SJSA1 (cell line): ENCODE data around the gene RAB40C. TPM values are rescaled to one million over a fixed set of nuclear protein-coding genes. Genes with fewer than 3 reads are reported as not detected.
"Not testable (repeated sequence)": the region's sequence is repeated elsewhere in the genome, so short reads cannot be mapped to it uniquely, and the experiment has no call there.

Experiments used
- DNase-seq, 2 experiments: peaks; one replicate each; pipeline ENCODE4 v3.0.0-alpha.2; 2015 to 2020; ENCODE audit warnings: low spot score in 2 of 2, low read depth in 1 of 2
- H3K27ac ChIP-seq: fragments of 250-450 bp; sonication (Bioruptor Pico); 2 replicates; pipeline ENCODE4 v1.5.1; 2020; ENCODE audit warnings: mild to moderate bottlenecking, moderate library complexity
- H3K27me3 ChIP-seq: fragments of 250-450 bp; sonication (Bioruptor Pico); replicated peaks from 2 replicates; pipeline ENCODE4 v1.5.1; 2020; ENCODE audit warnings: mild to moderate bottlenecking, moderate library complexity
- H3K36me3 ChIP-seq: fragments of 250-450 bp; sonication (Bioruptor Pico); 2 replicates; pipeline ENCODE4 v1.5.1; 2020; ENCODE audit warnings: mild to moderate bottlenecking
- H3K4me1 ChIP-seq: fragments of 250-450 bp; sonication (Bioruptor Pico); replicated peaks from 2 replicates; pipeline ENCODE4 v1.6.1; 2021; ENCODE audit warnings: mild to moderate bottlenecking
- H3K4me3 ChIP-seq: fragments of 250-450 bp; sonication (Bioruptor Pico); 2 replicates; pipeline ENCODE4 v1.5.1; 2020; ENCODE audit warnings: mild to moderate bottlenecking
- H3K9me3 ChIP-seq: fragments of 250-450 bp; sonication (Bioruptor Pico); replicated peaks from 2 replicates; pipeline ENCODE4 v1.5.1; 2020; ENCODE audit warnings: mild to moderate bottlenecking
- total RNA-seq: library from RNA; depleted of rRNA; stranded (reverse); fragments of >200 nt; shearing (Covaris generic); gene quantifications from 2 replicates; pipeline ENCODE4 v1.2.3, GENCODE V29; 2014

RAB40C gene
- total RNA-seq, 1 experiment from 2014 or later, result 17.8 TPM

GRCh38 chr16:595942-596735, 6.3 kb downstream of the RAB40C start:
- Histone ChIP-seq H3K4me1 (peaks cover 2% of the 10 kb centered on the region), H3K36me3 (peaks cover 5% of the 10 kb centered on the region; the same call in 1 of the 2 replicates)

GRCh38 chr16:596736-597060, 6.8 kb downstream of the RAB40C start:
- no peaks in the 10 kb centered on the region for H3K27me3 ChIP-seq
- no peaks in the 10 kb centered on the region for H3K9me3 ChIP-seq
- no peak for DNase-seq
- no peak overlapping the region for H3K27ac ChIP-seq
- no peak overlapping the region for H3K4me3 ChIP-seq
- H3K36me3 ChIP-seq, result peaks cover 5% of the 10 kb centered on the region; the same call in 1 of the 2 replicates
- H3K4me1 ChIP-seq, result no peaks in the 10 kb centered on the region

More at GRCh38 chr16:595942-596735, 6.3 kb downstream of the RAB40C start:
- H3K4me3 ChIP-seq, result no peak overlapping the region
- no peaks in the 10 kb centered on the region for H3K27me3 ChIP-seq
- H3K9me3 ChIP-seq, result no peaks in the 10 kb centered on the region
- DNase-seq, result no peak
- no peak overlapping the region for H3K27ac ChIP-seq

DNA sequence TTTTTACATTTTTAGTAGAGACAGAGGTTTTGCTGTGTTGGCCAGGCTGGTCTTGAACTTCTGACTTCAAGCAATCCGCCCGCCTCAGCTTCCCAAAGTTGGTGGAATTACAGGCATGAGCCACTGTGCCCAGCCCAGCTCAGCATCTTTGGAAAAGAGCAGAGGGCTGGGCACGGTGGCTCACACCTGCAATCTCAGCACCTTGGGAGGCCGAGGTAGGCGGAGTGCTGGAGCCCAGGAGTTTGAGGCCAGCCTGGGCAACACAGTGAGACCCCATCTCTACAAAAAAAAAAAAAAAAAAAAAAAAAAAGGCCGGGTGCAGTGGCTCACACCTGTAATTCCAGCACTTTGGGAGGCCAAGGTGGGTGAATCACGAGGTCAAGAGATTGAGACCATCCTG, 7.8 kb downstream of the RAB40C start:
- not testable (repeated sequence) for H3K36me3 ChIP-seq, H3K4me3 ChIP-seq, H3K4me1 ChIP-seq, H3K9me3 ChIP-seq, H3K27me3 ChIP-seq, H3K27ac ChIP-seq, DNase-seq

DNA sequence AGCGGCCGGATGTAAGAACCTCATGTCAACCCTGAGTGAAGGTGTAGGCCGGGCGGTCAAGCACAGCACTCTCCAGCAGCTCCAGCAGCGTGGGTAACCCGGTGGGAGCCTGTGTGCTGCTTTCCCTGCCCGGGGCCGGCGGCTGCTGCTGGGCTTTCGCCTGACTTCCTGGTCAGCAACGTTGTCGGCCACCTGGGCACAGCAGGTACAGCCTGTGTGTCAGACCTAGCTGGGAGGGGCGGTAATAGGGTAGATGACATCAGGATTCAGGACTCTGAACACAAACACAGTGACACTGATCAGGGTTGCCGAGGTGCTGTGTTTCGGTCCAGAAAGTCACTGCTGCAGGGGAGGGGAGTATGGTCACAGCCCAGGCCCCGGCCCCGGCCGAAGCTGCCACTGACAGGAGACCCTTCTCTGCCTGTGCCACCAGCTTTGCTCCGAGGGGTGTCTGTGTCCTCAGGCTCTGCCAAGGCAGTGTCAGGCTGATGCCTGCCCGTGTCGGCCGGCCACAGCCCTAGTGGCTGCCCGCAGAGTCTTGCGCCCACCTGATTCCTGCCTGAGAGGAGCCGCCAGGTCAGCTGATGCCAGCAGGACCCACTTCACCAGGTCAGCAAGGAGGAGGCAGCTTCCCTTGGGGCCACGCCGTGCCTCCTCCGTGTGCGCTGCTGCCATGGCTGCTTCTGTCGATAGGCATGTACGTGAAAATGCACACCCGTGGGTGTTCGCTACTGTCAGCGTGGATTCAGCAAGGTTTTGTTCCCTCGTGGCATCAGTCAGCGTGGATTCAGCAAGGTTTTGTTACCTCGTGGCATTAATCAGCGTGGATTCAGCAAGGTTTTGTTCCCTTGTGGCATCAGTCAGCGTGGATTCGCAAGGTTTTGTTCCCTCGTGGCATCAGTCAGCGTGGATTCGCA, 9.2 kb downstream of the RAB40C start:
- Histone ChIP-seq H3K27ac (no peak overlapping the region), H3K4me1 (no peaks in the 10 kb centered on the region), H3K4me3 (no peak overlapping the region), H3K9me3 (no peaks in the 10 kb centered on the region), H3K36me3 (peaks cover 5% of the 10 kb centered on the region; the same call in 1 of the 2 replicates), H3K27me3 (no peaks in the 10 kb centered on the region)
- DNase-seq, result no peak

DNA sequence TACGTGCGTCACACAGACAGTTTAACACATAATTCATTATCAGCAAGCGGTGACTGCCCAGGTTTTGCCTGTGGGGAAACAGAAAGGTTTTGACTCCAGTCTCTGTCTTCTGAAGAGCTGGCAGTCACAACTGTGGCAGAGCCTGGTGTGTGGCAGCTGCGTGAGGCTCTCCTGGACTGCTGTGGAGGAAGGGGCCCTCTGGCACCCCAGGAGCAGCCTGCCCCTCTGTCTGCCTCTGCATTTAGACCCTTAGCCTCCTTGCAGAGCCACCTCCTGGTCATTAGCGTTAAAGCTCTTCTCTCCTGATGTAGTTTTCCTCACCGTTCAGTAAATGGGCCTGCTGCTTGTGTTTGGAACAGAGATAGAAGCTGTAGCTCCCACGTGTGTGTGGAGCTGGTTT, 10.9 kb downstream of the RAB40C start:
- H3K27ac ChIP-seq, result no peak overlapping the region
- H3K4me1 ChIP-seq, result no peaks in the 10 kb centered on the region
- H3K36me3 ChIP-seq, result peaks cover 5% of the 10 kb centered on the region; the same call in 1 of the 2 replicates
- no peaks in the 10 kb centered on the region for H3K9me3 ChIP-seq
- H3K27me3 ChIP-seq, result no peaks in the 10 kb centered on the region
- no peak for DNase-seq
- no peak overlapping the region for H3K4me3 ChIP-seq

- Histone ChIP-seq H3K27ac (no peak overlapping the region), H3K4me1 (no peaks in the 10 kb centered on the region), H3K36me3 (peaks cover 2% of the 10 kb centered on the region; the same call in 1 of the 2 replicates), H3K4me3 (no peak overlapping the region), H3K9me3 (no peaks in the 10 kb centered on the region), H3K27me3 (no peaks in the 10 kb centered on the region)
- DNase-seq, result no peak
Observed at GRCh38 chr16:603933-604332, 14.1 kb downstream of the RAB40C start.

DNA sequence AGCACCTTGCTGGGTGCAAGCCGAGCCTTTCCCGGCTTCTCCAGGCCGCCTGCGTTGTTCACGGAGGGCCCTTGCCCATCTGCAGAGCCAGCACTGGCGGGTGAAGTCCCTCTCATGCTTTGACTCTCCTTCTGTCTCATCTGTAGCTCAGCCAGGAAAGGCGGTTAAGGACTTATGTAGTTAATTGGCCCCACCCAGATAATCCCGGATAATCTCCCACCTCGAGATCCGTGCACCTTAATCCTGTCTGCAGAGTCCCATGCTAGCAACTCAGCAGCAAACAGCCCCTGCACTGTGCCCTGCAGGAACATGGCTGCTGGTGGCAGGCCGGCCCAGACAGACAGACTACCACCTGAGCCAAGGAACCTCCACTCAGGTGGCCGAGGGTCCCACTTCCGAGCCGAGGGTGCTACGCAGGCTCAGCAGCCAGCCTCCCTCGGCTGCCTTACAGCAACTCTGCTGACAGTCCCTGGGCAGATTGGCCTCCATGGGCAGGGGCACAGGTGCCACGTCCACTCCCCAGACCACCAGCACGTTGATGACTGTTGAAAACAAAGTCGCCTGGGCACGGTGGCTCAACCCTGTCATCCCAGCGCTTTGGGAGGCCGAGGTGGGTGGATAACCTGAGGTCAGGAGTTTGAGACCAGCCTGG, 16.9 kb downstream of the RAB40C start:
- Histone ChIP-seq H3K36me3 (no peaks in the 10 kb centered on the region), H3K9me3 (no peaks in the 10 kb centered on the region), H3K4me3 (no peak overlapping the region), H3K27me3 (no peaks in the 10 kb centered on the region), H3K4me1 (no peaks in the 10 kb centered on the region), H3K27ac (no peak overlapping the region)
- DNase-seq, result no peak

GRCh38 chr16:608019-608418, 18.2 kb downstream of the RAB40C start:
- Histone ChIP-seq H3K4me3 (no peak overlapping the region), H3K36me3 (no peaks in the 10 kb centered on the region), H3K27ac (no peak overlapping the region), H3K27me3 (no peaks in the 10 kb centered on the region), H3K9me3 (no peaks in the 10 kb centered on the region), H3K4me1 (no peaks in the 10 kb centered on the region)
- no peak for DNase-seq

GRCh38 chr16:609316-609715, 19.4 kb downstream of the RAB40C start:
- no peaks in the 10 kb centered on the region for H3K9me3 ChIP-seq
- no peaks in the 10 kb centered on the region for H3K27me3 ChIP-seq
- no peak overlapping the region for H3K27ac ChIP-seq
- H3K4me1 ChIP-seq, result no peaks in the 10 kb centered on the region
- H3K36me3 ChIP-seq, result no peaks in the 10 kb centered on the region
- no peak overlapping the region for H3K4me3 ChIP-seq
- DNase-seq, result no peak

DNA sequence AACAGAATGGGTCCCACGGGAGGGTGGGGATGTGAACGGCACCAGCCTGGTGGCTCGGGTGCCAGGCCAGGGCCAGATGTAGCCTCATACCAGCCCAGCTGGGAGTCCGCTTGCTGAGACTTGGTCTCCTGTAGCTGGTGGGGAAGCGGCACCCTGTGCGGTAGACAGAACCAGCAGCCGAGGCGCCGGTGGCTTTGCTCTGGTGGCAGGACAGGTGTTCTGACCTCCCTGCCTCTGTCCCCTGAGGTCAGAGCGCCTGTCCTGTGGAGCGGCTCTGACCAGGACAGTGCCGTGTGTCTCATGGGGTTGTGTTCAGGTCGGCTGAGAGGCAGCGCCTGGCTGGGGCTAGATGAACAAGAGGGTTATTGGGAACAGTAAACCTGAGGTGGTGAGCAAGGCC, 20.1 kb downstream of the RAB40C start:
- DNase-seq, result no peak
- Histone ChIP-seq H3K27ac (no peak overlapping the region), H3K4me3 (no peak overlapping the region)

DNA sequence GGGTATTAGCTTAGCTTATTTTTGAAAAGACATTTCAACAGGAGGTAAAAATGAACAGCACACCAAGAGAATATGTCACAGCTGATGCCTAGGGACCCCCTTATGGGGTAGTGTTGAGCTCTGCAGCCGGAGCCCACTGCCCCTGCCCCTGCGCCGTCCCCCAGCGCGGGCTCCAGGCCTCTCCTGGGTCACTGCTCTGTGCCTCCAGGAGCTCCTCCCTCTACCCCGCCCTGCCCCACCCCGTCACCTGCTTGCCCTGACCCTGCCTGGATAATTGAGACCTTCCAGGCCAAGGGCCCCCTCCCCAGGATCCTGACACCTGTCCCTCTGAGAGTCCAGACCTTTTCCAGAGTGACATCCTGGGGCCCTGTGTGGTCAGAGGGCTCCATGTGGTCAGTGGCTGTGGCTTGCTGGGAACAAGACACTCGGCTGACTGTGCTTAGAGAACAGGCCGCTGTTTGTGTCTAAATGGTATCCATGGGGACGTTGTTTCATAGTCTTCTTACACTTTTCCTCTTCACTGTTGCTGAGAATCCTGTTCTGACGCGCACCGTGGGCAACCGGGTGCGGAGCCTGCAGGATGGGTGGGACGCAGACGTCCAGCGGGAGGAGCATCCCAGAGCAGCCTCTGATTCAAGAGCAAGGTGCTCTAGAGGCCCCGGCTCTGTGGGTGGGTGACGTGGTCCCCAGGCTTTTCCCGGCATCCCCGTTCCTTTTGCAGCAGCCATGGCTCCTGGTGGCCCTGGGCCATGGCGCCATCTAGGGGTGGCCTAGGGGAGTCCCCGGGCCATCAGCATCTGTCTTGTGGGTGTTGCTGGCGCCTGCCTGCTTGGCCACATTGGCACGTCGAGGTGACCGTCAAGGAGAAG, 20.9 kb downstream of the RAB40C start:
- no peak for DNase-seq
- Histone ChIP-seq H3K4me1 (no peaks in the 10 kb centered on the region), H3K36me3 (no peaks in the 10 kb centered on the region), H3K27ac (no peak overlapping the region), H3K27me3 (no peaks in the 10 kb centered on the region), H3K4me3 (no peak overlapping the region), H3K9me3 (no peaks in the 10 kb centered on the region)

More for the DNA sequence above, 20.1 kb downstream of the RAB40C start:
- no peaks in the 10 kb centered on the region for H3K4me1 ChIP-seq
- no peaks in the 10 kb centered on the region for H3K9me3 ChIP-seq
- H3K27me3 ChIP-seq, result no peaks in the 10 kb centered on the region
- no peaks in the 10 kb centered on the region for H3K36me3 ChIP-seq

DNA sequence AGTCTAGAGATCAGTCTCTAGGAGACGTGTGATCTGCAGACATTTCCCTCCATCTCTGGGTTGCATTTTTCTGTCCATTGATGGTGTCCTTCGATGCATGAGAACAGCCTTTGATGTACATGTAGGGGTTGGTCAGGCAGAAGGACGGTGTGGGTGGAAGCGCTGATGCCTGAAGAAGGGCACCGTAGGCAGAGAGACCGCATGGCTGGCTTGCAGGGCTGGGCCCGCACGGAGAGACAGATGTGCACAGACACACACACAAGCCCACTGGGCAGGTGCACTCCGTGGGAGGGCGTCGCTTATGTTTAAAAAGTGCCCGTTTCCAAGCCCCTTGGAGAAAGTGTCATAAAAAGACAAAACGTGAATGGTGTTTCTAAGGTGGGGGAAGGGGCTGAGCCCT, 25.3 kb downstream of the RAB40C start:
- H3K4me3 ChIP-seq, result no peak overlapping the region
- H3K27me3 ChIP-seq, result no peaks in the 10 kb centered on the region
- H3K9me3 ChIP-seq, result no peaks in the 10 kb centered on the region
- no peak for DNase-seq
- H3K4me1 ChIP-seq, result no peaks in the 10 kb centered on the region
- no peak overlapping the region for H3K27ac ChIP-seq
- H3K36me3 ChIP-seq, result no peaks in the 10 kb centered on the region
